Thyroid gland (tissue), 4 donors: ENCODE results near the gene ZNF814.

Source experiments
- POLR2A ChIP-seq, 2 donors: fragments of 450-650 bp; IDR thresholded peaks; one replicate each; pipeline ENCODE4 v1.6.1; 2017; ENCODE audit warnings: antibody characterized with exemption in 2 of 2, mild to moderate bottlenecking in 2 of 2, moderate library complexity in 1 of 2
- TF ChIP-seq, protein P1 (sequence below), 6 experiments: fragments of 200-600 bp in 3 of 6; fragments of 450-650 bp in 3 of 6; sonication (generic) in 3 of 6; IDR thresholded peaks; one replicate each; pipeline ENCODE4 v1.5.1; 2016 to 2019; ENCODE audit warnings: antibody characterized with exemption in 6 of 6, mild to moderate bottlenecking in 2 of 6, inconsistent platforms in 1 of 6, moderate library complexity in 1 of 6

DNA sequence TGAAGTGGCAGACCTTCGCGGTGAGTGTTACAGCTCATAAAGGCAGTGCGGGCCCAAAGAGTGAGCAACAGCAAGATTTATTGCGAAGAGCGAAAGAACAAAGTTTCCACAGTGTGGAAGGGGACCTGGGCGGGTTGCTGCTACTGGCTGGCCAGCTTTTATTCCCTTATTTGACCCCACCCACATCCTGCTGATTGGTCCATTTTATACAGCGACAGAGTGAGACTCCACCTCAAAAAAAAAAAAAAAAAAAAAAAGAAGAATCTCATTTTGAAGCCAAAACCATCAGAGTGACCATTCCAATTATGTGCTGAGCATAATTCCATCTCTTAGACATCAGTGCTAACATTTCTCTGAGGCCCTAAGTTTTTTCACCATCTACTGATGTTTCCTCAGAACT, 72.2 kb downstream of the ZNF814 start:
- TF ChIP-seq, protein P1, sequence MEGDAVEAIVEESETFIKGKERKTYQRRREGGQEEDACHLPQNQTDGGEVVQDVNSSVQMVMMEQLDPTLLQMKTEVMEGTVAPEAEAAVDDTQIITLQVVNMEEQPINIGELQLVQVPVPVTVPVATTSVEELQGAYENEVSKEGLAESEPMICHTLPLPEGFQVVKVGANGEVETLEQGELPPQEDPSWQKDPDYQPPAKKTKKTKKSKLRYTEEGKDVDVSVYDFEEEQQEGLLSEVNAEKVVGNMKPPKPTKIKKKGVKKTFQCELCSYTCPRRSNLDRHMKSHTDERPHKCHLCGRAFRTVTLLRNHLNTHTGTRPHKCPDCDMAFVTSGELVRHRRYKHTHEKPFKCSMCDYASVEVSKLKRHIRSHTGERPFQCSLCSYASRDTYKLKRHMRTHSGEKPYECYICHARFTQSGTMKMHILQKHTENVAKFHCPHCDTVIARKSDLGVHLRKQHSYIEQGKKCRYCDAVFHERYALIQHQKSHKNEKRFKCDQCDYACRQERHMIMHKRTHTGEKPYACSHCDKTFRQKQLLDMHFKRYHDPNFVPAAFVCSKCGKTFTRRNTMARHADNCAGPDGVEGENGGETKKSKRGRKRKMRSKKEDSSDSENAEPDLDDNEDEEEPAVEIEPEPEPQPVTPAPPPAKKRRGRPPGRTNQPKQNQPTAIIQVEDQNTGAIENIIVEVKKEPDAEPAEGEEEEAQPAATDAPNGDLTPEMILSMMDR (IDR thresholded peaks at IDR 0.05): no peak
- no peak for TF ChIP-seq POLR2A (IDR thresholded peaks at IDR 0.05)
